ENCODE measurements around the gene GRK3. TPM values are rescaled to one million over a fixed set of nuclear protein-coding genes. Genes with fewer than 3 reads are reported as not detected.

Gene GRK3
- total RNA-seq, 3 donors from 2014 or later = 14.4 to 49.1 (median 16.7) TPM

- H3K4me1 ChIP-seq = no peaks in the 10 kb centered on the region
- H3K4me3 ChIP-seq = no peak overlapping the region
- no peaks in the 10 kb centered on the region for H3K9me3 ChIP-seq
- peaks cover 0 to 4% of the 10 kb centered on the region in 2 donors for H3K27me3 ChIP-seq
- TF ChIP-seq POLR2AphosphoS5 (IDR thresholded peaks at IDR 0.05) = no peak
- TF ChIP-seq POLR2A (IDR thresholded peaks at IDR 0.05) = no peak
- no peak for TF ChIP-seq CTCF (IDR thresholded peaks at IDR 0.05)
- DNase-seq (ENCODE audit: low spot score in 2 of 2) = no peak
- no peak overlapping the region for H3K27ac ChIP-seq
- intact Hi-C loops (cut with DNase I; ENCODE audit: low total_unique reads) = no loop called here
- H3K36me3 ChIP-seq = no peaks in the 10 kb centered on the region
Measured at GRCh38 chr22:25739659-25740344, 175.3 kb downstream of the GRK3 start.

DNA sequence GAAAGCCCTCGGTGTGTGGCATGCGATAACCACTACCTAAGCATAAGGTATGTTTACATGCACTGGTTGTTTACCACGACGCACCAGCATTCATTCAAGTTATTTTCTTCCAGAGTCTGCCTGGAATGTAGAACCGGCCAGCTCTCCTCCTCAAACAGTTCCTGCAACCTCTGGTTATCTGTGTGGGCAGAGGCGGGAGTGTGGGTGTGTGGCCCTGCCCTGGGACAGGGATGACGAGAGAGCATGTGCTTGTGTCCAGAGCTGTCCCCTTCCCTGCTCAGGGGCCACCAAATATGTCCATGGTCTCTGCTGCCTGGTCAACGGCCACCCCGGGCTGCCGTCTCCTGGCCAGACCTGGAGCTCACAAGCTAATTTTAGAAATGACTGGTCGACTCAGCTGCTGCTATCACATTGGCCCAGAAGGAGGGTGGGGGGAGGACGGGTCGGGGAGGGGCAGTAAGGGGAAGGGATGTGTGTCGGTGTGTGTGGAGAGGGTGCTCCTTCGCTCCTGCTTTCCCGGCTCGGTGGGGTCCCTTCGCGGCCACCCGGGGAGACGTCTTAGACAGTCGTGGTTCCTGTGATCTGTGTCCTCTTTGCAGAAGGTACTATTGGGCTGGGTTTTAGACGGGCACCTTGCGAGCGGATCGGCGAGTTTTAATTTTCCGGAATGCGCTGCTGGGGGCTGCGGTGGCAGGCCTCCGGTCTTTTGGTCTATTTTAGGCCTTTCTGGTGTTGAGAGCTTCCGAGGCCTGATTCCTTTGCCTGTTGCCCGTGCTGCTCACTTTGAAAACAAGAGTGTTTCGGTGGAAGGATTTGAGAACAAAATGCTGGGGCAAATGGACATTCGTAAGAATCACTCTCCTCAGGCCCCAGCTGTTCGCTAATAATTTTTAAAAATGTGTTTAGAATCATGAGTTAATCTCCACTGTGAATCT, 177.5 kb downstream of the GRK3 start, which contains the start of gene MYO18B:
TSS of gene MYO18B (plus strand) at position 497 of the 935 bp plus-strand sequence. CDS start 18,905 bp downstream, outside the sequence.
- H3K27ac ChIP-seq = no peak within 1 kb of the TSS

GRCh38 chr22:25742918-25743708, 178.6 kb downstream of the GRK3 start:
- no peaks in the 10 kb centered on the region for H3K27me3 ChIP-seq
- no peaks in the 10 kb centered on the region for H3K4me1 ChIP-seq
- no peaks in the 10 kb centered on the region for H3K36me3 ChIP-seq
- no peaks in the 10 kb centered on the region for H3K9me3 ChIP-seq
- TF ChIP-seq POLR2A (IDR thresholded peaks at IDR 0.05) = no peak
- TF ChIP-seq CTCF (IDR thresholded peaks at IDR 0.05) = no peak
- no peak for TF ChIP-seq POLR2AphosphoS5 (IDR thresholded peaks at IDR 0.05)
- H3K27ac ChIP-seq = no peak overlapping the region
- no peak overlapping the region for H3K4me3 ChIP-seq
- no peak for DNase-seq (ENCODE audit: low spot score in 2 of 2)
- intact Hi-C loops (cut with DNase I; ENCODE audit: low total_unique reads) = no loop called here

More for the DNA sequence above, 177.5 kb downstream of the GRK3 start, which contains the start of gene MYO18B:
- intact Hi-C loops (cut with DNase I; ENCODE audit: low total_unique reads) = no loop called here
- Histone ChIP-seq H3K4me1 (no peaks in the 10 kb centered on the region), H3K36me3 (no peaks in the 10 kb centered on the region), H3K9me3 (no peaks in the 10 kb centered on the region), H3K27me3 (peaks cover 0 to 4% of the 10 kb centered on the region in 2 donors), H3K4me3 (no peak within 1 kb of the TSS)
- no peak for DNase-seq (ENCODE audit: low spot score in 2 of 2)
- TF ChIP-seq CTCF (IDR thresholded peaks at IDR 0.05) (no peak), POLR2A (IDR thresholded peaks at IDR 0.05) (no peak), POLR2AphosphoS5 (IDR thresholded peaks at IDR 0.05) (no peak)

DNA sequence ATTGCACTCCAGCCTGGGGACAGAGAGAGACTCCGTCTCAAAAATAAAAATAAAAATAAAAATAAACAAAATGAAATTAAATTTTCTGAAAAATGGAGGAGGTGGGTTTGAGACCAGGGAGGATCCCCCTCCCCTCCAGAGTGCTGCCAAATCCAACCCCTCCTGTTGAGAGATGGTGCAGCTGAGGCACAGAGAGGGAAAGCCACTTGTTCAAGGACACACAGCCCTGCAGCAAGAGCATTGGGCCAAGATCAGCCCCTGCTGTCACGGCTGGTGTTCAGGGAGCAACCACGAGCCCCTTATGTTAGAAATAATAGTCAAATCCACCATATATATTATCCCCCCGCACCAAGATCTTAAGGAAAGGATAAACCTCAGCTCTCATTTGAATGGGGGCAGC, 180.2 kb downstream of the GRK3 start:
- H3K9me3 ChIP-seq = no peaks in the 10 kb centered on the region
- H3K27me3 ChIP-seq = no peaks in the 10 kb centered on the region
- no peak overlapping the region for H3K27ac ChIP-seq
- no peak overlapping the region for H3K4me3 ChIP-seq
- no peaks in the 10 kb centered on the region for H3K4me1 ChIP-seq
- no peak for DNase-seq (ENCODE audit: low spot score in 2 of 2)
- intact Hi-C loops (cut with DNase I; ENCODE audit: low total_unique reads) = no loop called here
- TF ChIP-seq CTCF (IDR thresholded peaks at IDR 0.05) (no peak), POLR2A (IDR thresholded peaks at IDR 0.05) (no peak), POLR2AphosphoS5 (IDR thresholded peaks at IDR 0.05) (no peak)
- no peaks in the 10 kb centered on the region for H3K36me3 ChIP-seq
